Measurements from ENCODE around the gene CD58.

GRCh38 chr1:116514708-116515525, 55.9 kb downstream of the CD58 start:
- TF ChIP-seq, protein P1, sequence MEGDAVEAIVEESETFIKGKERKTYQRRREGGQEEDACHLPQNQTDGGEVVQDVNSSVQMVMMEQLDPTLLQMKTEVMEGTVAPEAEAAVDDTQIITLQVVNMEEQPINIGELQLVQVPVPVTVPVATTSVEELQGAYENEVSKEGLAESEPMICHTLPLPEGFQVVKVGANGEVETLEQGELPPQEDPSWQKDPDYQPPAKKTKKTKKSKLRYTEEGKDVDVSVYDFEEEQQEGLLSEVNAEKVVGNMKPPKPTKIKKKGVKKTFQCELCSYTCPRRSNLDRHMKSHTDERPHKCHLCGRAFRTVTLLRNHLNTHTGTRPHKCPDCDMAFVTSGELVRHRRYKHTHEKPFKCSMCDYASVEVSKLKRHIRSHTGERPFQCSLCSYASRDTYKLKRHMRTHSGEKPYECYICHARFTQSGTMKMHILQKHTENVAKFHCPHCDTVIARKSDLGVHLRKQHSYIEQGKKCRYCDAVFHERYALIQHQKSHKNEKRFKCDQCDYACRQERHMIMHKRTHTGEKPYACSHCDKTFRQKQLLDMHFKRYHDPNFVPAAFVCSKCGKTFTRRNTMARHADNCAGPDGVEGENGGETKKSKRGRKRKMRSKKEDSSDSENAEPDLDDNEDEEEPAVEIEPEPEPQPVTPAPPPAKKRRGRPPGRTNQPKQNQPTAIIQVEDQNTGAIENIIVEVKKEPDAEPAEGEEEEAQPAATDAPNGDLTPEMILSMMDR (IDR thresholded peaks at IDR 0.05): no peak
- TF ChIP-seq POLR2A (IDR thresholded peaks at IDR 0.05): no peak

All from Peyer's patch (tissue), 4 donors.